ENCODE data around the gene SMOC2.
"Not testable (repeated sequence)": the region's sequence is repeated elsewhere in the genome, so short reads cannot be mapped to it uniquely, and the experiment has no call there.

The SMOC2 gene

GRCh38 chr6:168524571-168525001 is 83.6 kb downstream of the SMOC2 start:
- DNase-seq = no peak

- DNase-seq = no peak
These were observed 84.1 kb downstream of the SMOC2 start for GRCh38 chr6:168525114-168525513.

DNA sequence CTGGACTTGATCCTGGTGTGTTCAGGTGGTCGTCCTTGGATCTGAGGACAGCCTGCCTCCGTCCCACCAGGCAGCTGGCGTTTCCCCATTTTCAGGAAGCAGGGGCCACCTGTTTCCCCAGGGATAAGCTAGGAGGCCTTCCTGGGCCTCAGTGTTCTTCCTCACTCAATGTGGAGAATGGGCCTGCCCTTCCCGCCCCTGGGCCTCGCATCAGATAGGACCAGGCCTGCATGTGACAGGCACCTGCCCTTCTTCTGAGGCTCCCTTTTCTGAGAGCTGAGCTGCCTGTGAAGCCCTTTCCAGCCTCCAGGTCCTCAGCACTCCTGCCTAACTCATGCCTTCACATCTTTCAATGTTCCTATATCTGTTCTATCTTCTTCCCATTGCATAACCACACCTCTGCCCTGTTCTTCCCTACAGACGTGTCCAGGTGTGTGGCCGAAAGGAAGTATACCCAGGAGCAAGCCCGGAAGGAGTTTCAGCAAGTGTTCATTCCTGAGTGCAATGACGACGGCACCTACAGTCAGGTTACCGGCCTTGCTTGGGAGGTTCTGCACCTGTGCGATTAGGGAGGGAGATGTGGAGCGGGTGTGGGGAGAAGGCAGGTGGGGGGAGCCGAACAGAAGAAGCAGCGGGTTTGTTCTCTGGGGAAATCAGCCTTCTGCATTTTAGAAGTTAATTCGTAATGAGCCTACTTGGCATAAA is 85.1 kb downstream of the SMOC2 start:
- DNase-seq = no peak

- DNase-seq = no peak
These were observed 85.9 kb downstream of the SMOC2 start for GRCh38 chr6:168526841-168527281.

DNA sequence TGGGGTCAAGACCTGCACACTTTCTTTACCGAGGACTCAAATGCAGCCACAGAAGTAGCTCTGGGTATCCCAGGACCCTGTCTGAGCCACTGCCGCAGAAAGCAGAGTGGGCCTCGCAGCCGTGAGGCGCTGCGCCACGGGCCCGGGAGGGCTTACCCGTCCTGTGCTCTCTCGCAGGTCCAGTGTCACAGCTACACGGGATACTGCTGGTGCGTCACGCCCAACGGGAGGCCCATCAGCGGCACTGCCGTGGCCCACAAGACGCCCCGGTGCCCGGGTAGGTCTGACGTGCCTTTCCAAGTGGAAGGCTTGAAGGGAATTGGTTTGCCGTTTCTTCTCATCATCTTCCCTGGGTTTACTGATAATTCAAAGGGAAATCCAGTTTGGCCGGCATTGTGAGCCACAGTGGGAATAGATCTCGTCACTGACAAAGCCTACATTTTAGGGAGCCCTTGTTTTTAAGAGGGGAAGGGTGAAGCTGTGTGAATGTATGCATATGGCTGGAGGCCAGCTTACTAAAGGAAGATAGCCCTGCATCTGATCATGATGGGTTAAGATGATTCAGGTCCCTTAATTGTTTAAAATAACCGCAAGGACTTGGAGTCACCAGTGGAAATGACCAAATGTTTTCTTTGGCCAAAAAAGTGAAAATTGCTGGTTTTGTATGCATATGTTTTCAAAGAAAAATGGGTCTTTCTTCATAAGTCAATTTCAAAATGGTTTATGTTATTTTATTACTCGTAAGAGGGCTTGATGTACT is 86.6 kb downstream of the SMOC2 start:
- no peak for DNase-seq

DNA sequence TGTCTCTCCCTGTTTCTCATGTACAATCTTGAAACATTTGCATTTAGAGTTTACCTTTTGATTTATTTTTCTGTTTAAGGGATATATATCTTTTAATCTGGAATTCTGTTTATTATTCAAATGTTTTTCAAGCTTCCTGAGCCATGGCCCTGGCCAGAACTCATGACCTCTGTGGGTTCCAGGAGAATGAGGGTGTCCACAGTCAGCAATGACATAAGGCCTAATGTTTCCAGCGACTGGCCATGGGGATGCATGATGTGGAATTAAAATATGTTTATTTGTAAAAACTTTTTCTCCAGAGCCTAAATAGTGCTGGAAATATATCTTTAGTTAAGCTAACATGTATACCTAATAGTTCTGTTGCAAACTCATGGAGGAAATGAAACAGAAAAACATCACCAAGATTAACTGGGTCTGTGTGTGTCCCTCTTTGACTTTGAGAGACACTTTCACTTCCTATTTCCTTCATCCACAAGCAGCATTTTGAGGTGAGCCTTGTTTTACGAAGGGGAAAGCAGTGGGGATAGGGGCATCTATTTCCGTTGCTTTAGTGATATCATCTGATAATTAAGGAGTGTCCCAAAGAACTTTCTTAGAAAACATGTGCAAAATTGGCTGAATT is 87.6 kb downstream of the SMOC2 start:
- DNase-seq = no peak

- no peak for DNase-seq
These were observed 88.2 kb downstream of the SMOC2 start for GRCh38 chr6:168529214-168529613.

- no peak for DNase-seq
These were observed 89.7 kb downstream of the SMOC2 start for GRCh38 chr6:168530653-168531071.

DNA sequence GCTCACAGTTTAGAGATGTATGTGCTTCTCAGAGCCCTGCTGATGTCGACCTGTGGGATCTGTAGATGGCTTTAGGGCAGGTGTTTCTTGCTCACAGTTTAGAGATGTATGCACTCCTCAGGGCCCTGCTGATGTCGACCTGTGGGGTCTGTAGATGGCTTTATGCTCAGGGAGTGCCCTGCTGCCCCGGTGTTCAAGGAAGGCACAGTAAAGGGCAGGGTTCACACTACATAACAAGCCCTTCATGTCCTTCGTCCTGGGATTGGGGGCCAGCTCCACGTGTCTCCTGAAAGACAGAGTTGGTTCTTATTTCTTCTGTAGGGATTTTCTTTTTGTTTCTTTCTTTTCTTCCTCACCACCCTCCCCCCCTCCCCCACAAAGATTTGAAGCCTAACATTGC is 91.1 kb downstream of the SMOC2 start:
- no peak for DNase-seq

- no peak for DNase-seq
These were observed 92.4 kb downstream of the SMOC2 start for GRCh38 chr6:168533414-168533813.

DNA sequence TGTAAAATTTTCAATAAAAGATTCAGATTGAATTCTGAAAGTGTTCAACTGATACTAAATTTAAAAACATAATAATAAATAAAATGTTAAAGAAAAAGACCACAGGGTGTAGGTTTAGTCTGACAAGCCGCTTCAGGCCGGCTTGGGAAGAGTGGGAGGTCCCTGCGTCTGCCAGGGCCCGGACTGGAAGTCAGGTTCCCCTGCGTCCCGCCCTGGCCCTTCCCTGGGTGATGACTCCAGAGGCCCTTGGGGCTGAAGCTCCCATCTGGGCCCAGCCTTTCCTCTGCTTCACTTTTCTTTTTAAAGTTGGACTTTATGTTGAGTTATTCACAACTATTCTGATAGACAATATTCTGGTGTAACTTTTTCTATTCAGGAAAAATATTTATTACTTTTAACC is 93.3 kb downstream of the SMOC2 start:
- DNase-seq = no peak

DNA sequence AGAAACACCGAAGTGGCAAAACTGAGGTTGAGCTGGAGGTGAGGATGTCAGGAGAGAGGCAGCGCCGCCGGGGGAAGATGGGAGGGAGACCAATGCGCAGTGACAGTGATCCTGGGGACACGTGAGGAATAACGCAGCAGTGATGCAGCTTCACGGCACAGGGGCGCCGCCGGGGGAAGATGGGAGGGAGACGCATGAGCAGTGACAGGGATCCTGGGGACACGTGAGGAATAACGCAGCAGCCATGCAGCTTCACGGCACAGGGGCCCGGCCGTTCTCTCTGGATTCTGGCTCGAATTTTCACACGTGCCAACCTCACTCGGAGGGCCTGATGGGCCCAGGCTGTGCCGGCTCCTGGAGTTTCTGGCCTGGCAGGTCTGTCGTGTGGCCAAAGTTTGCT is 94.7 kb downstream of the SMOC2 start:
- no peak for DNase-seq

GRCh38 chr6:168536196-168536595 is 95.2 kb downstream of the SMOC2 start:
- DNase-seq = no peak

DNA sequence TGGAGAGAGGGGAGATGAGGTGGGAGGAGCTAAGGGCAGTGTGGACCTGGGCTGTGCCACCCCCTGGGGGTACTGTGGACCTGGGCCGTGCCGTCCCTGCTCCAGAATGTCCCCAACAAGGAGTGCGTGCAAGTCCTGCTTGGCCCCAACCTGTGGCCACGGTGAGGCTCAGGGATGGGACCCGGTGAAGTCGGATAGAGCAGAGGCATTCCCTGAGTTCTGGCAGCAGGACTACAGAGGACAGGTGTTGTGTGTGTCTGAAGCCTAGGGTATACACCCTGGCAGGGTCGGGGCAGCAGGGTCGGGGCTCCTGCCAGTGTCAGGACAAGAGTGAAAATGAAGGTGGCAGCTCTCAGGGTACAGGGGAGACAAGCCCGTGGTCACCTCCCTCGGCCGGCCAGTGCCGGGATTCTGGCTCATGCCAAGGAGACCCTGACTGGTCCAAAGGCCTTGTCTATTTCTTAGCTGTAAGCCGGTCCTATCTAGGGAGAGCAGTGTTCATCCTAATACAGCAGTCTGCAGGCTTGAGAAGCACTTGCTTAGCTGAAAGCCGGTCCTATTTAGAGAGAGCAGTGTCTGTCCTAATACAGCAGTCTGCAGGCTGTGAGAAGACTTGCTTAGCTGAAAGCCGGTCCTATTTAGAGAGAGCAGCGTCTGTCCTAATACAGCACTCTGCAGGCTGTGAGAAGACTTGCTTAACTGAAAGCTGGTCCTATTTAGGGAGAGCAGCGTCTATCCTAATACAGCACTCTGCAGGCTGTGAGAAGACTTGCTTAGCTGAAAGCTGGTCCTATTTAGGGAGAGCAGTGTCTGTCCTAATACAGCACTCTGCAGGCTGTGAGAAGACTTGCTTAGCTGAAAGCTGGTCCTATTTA is 95.9 kb downstream of the SMOC2 start:
- DNase-seq = no peak

DNA sequence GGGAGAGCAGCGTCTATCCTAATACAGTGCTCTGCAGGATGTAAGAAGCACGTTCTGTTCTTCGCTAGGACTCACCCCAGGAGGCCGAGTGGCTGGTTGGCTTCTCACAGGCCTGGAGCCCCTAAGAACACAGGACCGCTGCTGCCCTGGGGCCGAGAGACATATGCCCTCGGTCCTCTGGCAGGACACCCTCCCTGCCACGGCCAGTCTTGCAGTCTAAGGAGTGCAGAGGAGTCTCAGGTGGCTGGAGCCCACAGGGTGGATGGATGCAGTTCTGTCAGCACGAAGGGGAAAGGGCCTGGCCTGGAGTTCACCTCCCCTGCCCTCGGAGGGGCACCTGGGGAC is 96.5 kb downstream of the SMOC2 start:
- DNase-seq = no peak

DNA sequence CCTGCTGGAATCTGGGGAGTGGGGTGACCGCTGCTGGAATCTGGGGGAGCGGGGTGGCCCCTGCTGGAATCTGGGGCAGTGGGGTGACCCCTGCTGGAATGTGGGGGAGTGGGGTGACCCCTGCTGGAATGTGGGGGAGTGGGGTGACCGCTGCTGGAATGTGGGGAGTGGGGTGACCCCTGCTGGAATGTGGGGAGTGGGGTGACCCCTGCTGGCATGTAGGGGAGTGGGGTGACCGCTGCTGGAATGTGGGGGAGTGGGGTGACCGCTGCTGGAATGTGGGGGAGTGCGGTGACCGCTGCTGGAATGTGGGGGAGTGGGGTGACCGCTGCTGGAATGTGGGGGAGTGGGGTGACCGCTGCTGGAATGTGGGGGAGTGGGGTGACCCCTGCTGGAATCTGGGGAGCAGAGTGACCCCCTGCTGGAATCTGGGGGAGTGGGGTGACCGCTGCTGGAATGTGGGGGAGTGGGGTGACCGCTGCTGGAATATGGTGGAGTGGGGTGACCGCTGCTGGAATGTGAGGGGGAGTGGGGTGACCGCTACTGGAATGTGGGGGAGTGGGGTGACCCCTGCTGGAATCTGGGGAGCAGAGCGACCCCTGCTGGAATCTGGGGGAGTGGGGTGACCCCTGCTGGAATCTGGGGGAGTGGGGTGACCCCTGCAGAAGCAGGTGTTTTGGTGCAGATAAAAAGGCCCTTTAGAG is 97.4 kb downstream of the SMOC2 start:
- DNase-seq = not testable (repeated sequence)

- DNase-seq = no peak
These were observed 98.2 kb downstream of the SMOC2 start for GRCh38 chr6:168538892-168539811.

DNA sequence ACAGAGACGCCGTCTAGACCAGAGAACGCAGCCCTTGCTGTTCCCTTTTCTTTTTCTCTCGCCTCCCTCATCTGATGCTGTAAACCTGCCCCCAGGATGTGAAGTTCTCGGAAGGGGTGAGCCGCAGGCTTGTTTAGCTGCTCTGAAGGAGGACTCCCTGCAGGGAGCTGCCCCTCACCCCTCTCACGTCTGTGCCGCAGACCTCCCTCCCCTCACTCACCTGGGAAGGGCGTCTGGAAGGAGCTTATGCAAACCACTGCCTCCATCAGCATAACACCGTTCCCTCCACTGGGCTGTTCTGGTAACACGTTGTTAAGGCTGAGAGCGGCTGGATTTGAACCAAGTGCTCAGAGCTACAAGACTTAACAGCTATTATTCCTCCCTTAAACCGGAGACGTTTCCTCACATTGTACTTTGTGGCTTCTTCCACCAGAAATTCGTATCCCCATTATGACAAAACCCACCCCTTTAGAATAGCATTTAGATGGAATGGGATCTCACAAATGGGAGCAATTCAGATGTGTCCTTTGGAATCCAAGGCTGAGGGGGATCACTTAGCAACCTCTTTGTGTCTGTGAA is 99.8 kb downstream of the SMOC2 start:
- DNase-seq = no peak

GRCh38 chr6:168541307-168541706 is 100.3 kb downstream of the SMOC2 start:
- DNase-seq = no peak

- no peak for DNase-seq
These were observed 101.3 kb downstream of the SMOC2 start for GRCh38 chr6:168542301-168542700.

- DNase-seq = no peak
These were observed 104.4 kb downstream of the SMOC2 start for GRCh38 chr6:168545428-168545827.

Data from SW 1271 (cell line).